DND-41 (cell line): ENCODE results near the gene ZCRB1.

ENCODE experiments used
- ATAC-seq: fragments of 200-7000 bp; cut with Tn5 transposase; 3 replicates; pipeline ENCODE4 v1.9.1; 2021; ENCODE audit warnings: low read depth; ENCODE audit not compliant: insufficient read depth
- DNase-seq: peaks from one replicate; pipeline ENCODE4 v3.0.0-alpha.2; 2020
- H2AFZ ChIP-seq: 2 replicates; pipeline ENCODE4 v1.6.0; 2012; ENCODE audit warnings: low read depth, low read length
- H3K27ac ChIP-seq: 2 replicates; pipeline ENCODE4 v1.5.1; 2012; ENCODE audit warnings: low read length, inconsistent platforms
- H3K27me3 ChIP-seq: fragments of 200-600 bp; sonication (generic); 2 replicates; pipeline ENCODE4 v1.6.0; 2012; ENCODE audit warnings: low read length, mild to moderate bottlenecking, inconsistent platforms; ENCODE audit not compliant: insufficient read depth, poor library complexity
- H3K36me3 ChIP-seq: 2 replicates; pipeline ENCODE4 v1.5.1; 2012; ENCODE audit warnings: low read length, inconsistent platforms; ENCODE audit not compliant: insufficient read depth
- H3K4me1 ChIP-seq: 2 replicates; pipeline ENCODE4 v1.5.1; 2012; ENCODE audit warnings: mild to moderate bottlenecking, low read length; ENCODE audit not compliant: insufficient read depth
- H3K4me2 ChIP-seq: 2 replicates; pipeline ENCODE4 v1.6.0; 2012; ENCODE audit warnings: mild to moderate bottlenecking, moderate library complexity, low read length, inconsistent platforms; ENCODE audit not compliant: insufficient read depth
- H3K4me3 ChIP-seq, 2 experiments: fragments of 200-600 bp in 1 of 2; shearing (Covaris generic) in 1 of 2; 2 replicates each; pipeline ENCODE4 v1.5.1; 2012 to 2016; ENCODE audit warnings: inconsistent platforms in 2 of 2, low read length in 2 of 2, mild to moderate bottlenecking in 2 of 2, low read depth in 1 of 2, moderate library complexity in 1 of 2
- H3K79me2 ChIP-seq: 2 replicates; pipeline ENCODE4 v1.6.0; 2012; ENCODE audit warnings: low read length, inconsistent platforms; ENCODE audit not compliant: insufficient read depth
- H3K9ac ChIP-seq: 2 replicates; pipeline ENCODE4 v1.6.0; 2012; ENCODE audit warnings: low read depth, mild to moderate bottlenecking, inconsistent platforms, low read length, moderate library complexity
- H3K9me3 ChIP-seq: 2 replicates; pipeline ENCODE4 v1.5.1; 2012; ENCODE audit warnings: low read length, moderate library complexity, mild to moderate bottlenecking, inconsistent platforms; ENCODE audit not compliant: insufficient read depth, severe bottlenecking
- H4K20me1 ChIP-seq: 2 replicates; pipeline ENCODE4 v1.6.0; 2012; ENCODE audit warnings: low read length; ENCODE audit not compliant: insufficient read depth
- EZH2 ChIP-seq: IDR thresholded peaks from 3 replicates; pipeline ENCODE4 v1.6.1; 2012; ENCODE audit warnings: borderline replicate concordance, low read depth, mild to moderate bottlenecking, moderate library complexity, low read length, inconsistent platforms; ENCODE audit not compliant: severe bottlenecking
- TF ChIP-seq, protein P1 (sequence below): IDR thresholded peaks from 2 replicates; pipeline ENCODE4 v1.5.1; 2012; ENCODE audit warnings: borderline replicate concordance, low read length, moderate library complexity, mild to moderate bottlenecking; ENCODE audit not compliant: poor library complexity, severe bottlenecking; ENCODE audit errors: extremely low read depth

ZCRB1 gene, protein sequence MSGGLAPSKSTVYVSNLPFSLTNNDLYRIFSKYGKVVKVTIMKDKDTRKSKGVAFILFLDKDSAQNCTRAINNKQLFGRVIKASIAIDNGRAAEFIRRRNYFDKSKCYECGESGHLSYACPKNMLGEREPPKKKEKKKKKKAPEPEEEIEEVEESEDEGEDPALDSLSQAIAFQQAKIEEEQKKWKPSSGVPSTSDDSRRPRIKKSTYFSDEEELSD

DNA sequence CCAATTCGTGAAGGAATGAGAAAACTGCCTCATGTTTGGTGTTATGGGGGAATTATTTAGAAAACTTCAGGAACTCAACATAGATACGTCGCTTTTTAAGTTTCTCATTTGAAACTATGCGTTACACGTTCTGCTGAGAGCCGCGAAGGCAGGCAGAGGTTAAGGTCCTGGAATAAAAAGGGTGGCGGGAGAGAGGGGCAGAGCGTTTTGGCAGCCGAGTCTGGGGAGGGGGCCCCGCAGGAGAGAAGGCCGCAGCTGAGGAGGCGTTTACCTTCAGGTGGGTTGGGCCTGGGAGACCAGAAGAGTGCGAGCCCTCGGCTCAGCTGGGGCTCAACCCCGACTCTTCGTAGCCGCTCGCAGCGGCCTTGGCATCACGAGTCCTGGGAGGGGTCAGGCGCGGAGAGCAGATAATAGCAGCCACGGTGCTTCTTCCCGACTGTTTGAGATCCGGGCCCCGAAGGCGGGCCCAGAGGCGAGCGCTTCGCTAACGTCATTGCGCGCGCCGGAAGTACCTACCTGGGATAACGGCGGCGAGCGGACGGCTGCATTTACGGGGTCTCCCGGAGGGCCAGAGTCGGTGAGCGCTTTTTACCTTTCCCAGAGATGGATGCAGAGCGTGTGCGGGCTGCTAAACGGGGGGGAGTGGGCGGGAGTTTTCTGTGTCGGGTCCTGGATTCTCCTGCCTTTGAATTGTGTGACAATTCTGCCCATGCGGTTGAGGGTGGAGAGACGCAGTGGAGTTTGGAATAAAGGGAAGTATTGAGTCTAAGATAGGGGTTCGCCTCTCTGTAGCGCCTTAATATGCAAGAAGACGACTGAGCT is at the start of gene ZCRB1, which contains the start of gene PPHLN1:
Gene ZCRB1 (minus strand): TSS at position 442 of the 822 bp plus-strand sequence. CDS start 1,992 bp downstream, outside the sequence.
Gene PPHLN1 (plus strand): TSS at position 515 of the 822 bp plus-strand sequence. CDS start 9,736 bp downstream, outside the sequence.
- peak within 1 kb of the TSS; percentile 74 to 83 for H3K4me3 ChIP-seq
- peak; percentile 82 for DNase-seq
- peak within 1 kb of the TSS; percentile 85 for H3K9ac ChIP-seq
- H3K79me2 ChIP-seq: peaks cover 64% of the 10 kb centered on the region
- H3K27ac ChIP-seq: peak within 1 kb of the TSS; percentile 92
- peaks cover 13% of the 10 kb centered on the region for H4K20me1 ChIP-seq
- H2AFZ ChIP-seq: peak within 1 kb of the TSS; percentile 93
- H3K4me1 ChIP-seq: peaks cover 40% of the 10 kb centered on the region
- peaks cover 21% of the 10 kb centered on the region for H3K36me3 ChIP-seq
- no peaks in the 10 kb centered on the region for H3K9me3 ChIP-seq
- peak; percentile 92 for ATAC-seq
- peak within 1 kb of the TSS; percentile 81 for H3K4me2 ChIP-seq
- H3K27me3 ChIP-seq: no peaks in the 10 kb centered on the region
- TF ChIP-seq, protein P1, sequence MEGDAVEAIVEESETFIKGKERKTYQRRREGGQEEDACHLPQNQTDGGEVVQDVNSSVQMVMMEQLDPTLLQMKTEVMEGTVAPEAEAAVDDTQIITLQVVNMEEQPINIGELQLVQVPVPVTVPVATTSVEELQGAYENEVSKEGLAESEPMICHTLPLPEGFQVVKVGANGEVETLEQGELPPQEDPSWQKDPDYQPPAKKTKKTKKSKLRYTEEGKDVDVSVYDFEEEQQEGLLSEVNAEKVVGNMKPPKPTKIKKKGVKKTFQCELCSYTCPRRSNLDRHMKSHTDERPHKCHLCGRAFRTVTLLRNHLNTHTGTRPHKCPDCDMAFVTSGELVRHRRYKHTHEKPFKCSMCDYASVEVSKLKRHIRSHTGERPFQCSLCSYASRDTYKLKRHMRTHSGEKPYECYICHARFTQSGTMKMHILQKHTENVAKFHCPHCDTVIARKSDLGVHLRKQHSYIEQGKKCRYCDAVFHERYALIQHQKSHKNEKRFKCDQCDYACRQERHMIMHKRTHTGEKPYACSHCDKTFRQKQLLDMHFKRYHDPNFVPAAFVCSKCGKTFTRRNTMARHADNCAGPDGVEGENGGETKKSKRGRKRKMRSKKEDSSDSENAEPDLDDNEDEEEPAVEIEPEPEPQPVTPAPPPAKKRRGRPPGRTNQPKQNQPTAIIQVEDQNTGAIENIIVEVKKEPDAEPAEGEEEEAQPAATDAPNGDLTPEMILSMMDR: no peak

DNA sequence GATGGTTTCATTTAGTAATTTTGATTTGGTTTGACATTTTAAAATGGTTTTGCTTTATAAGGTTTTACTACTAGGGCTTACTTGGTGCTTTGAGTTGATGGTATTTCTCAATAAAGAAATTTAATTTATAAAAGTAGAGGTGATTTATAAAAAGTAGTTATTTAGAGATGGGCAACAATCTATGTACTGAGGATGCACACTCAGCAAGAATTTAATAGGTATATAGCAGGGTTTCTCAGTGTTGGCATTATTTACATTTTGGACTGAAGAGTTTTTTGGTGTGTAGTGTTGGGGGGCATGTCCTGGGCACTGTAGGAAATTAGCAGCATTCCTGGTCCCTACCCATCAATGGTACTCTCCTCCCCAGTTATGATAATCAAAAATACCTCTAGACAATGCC is 47.8 kb upstream of the ZCRB1 start:
- H3K4me1 ChIP-seq: no peaks in the 10 kb centered on the region
- no peak overlapping the region for H3K4me2 ChIP-seq
- peaks cover 23% of the 10 kb centered on the region for H3K36me3 ChIP-seq
- no peaks in the 10 kb centered on the region for H3K27me3 ChIP-seq
- H3K9ac ChIP-seq: no peak overlapping the region
- no peak overlapping the region for H2AFZ ChIP-seq
- H3K4me3 ChIP-seq: no peak overlapping the region
- DNase-seq (no peak), ATAC-seq (no peak)
- TF ChIP-seq EZH2: no peak
- TF ChIP-seq, protein P1: no peak
- H3K27ac ChIP-seq: no peak overlapping the region
- peaks cover 8% of the 10 kb centered on the region; the same call in 1 of the 2 replicates for H4K20me1 ChIP-seq
- peaks cover 6% of the 10 kb centered on the region for H3K79me2 ChIP-seq
- no peaks in the 10 kb centered on the region for H3K9me3 ChIP-seq

DNA sequence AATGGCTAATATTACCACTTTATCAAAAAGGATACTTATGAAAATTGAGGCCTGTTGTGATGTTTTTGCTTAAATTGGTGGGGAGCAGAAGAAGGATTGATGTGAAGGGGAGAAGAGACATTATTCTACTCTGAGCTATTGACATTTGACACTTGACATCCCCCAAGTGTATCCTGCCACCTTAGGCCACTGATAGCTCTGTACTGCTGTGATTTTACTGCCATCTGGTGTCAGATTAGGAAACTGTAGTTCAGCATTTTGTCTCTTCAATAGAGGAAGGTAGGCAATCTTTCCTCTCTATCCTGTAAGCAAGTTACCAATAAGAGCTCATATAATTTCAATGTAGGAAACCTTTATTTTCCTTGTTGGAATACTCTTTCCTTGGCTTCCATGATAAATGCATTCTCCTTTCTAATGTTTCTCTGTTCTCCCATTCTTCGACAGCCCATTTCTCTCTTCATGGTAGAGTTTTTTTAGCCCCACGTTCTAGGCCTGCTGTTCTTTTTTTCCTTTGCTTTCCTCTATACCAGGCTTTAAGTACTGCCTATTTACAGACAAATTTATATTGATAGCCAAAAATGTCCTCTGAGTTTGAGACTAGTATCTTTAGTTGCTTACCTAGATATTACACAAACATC is 46.4 kb upstream of the ZCRB1 start:
- DNase-seq (peak; percentile 40), ATAC-seq (peak; percentile 97)
- TF ChIP-seq, protein P1: peak; percentile 90
- no peak for TF ChIP-seq EZH2
- H3K79me2 ChIP-seq: peaks cover 6% of the 10 kb centered on the region
- no peaks in the 10 kb centered on the region for H3K9me3 ChIP-seq
- no peak overlapping the region for H3K9ac ChIP-seq
- H3K4me1 ChIP-seq: no peaks in the 10 kb centered on the region
- peaks cover 20% of the 10 kb centered on the region for H3K36me3 ChIP-seq
- no peaks in the 10 kb centered on the region for H3K27me3 ChIP-seq
- H4K20me1 ChIP-seq: peaks cover 8% of the 10 kb centered on the region; the same call in 1 of the 2 replicates
- no peak overlapping the region for H3K27ac ChIP-seq
- no peak overlapping the region for H2AFZ ChIP-seq
- no peak overlapping the region for H3K4me3 ChIP-seq
- no peak overlapping the region for H3K4me2 ChIP-seq
